ENCODE results near the gene CNOT3. TPM values are rescaled to one million over a fixed set of nuclear protein-coding genes. Genes with fewer than 3 reads are reported as not detected.
A peak's percentile ranks its signal among the peaks of the same experiment; 100 is the strongest.

CNOT3 gene
- total and polyA plus RNA-seq, 2 donors (not counting 3 experiments of a cell fraction or from before 2014, with no cell fraction given) = 20.4 to 74.7 TPM

DNA sequence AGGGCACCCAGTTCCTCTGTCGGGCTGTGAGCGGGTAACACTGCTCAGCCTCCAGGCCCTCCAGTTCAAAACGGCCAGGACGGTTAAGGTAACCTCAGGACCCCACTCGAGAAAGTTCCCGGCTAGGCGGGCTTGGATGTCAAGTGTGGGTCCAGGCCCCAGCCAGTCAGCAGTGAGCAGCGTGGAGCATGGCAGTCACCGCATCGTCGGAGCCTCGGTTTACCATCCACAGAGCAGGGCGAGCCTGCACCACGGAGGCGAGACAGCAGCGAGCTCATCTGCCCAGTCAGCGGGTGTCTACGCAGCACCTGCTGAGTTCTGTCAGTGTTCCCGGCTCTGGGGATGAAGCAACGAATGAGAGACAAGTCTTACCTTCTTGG, 8.0 kb upstream of the CNOT3 start:
- dilution Hi-C loops (cut with MboI; ENCODE audit: extremely low pct_ligation_motif_present, low sequenced_read_pairs) (no loop called here), intact Hi-C loops (cut with micrococcal nuclease) (no loop called here)
- Histone ChIP-seq H3K4me2 (ENCODE audit: insufficient read depth, low read length) (no peak overlapping the region), H3K36me3 (ENCODE audit: control insufficient read depth in 2 of 2, extremely low read depth in 1 of 2, insufficient read depth in 2 of 2, low read length in 2 of 2) (peaks cover 9 to 34% of the 10 kb centered on the region in 2 experiments), H4K20me1 (replicated peaks; ENCODE audit: control insufficient read depth, extremely low read depth, insufficient read depth, low read length) (no peaks in the 10 kb centered on the region), H3K9ac (replicated peaks; ENCODE audit: extremely low read depth, insufficient read depth, low read length) (no peak overlapping the region), H3K79me2 (ENCODE audit: control insufficient read depth, insufficient read depth, low read length) (no peaks in the 10 kb centered on the region), H3K27ac (ENCODE audit: insufficient read depth, low read depth, low read length) (no peak overlapping the region), H2AFZ (ENCODE audit: low read depth, low read length) (no peak overlapping the region), H3K27me3 (ENCODE audit: control insufficient read depth in 2 of 2, insufficient read depth in 2 of 2, low read length in 2 of 2) (no peaks in the 10 kb centered on the region), H3K9me1 (replicated peaks; ENCODE audit: control insufficient read depth, extremely low read depth, insufficient read depth, low read length) (no peaks in the 10 kb centered on the region), H3K9me3 (replicated peaks; ENCODE audit: control insufficient read depth, insufficient read depth, low read length) (no peaks in the 10 kb centered on the region), H3K4me3 (replicated peaks in 1 of 3; ENCODE audit: insufficient read depth in 1 of 3, low read depth in 1 of 3, low read length in 3 of 3) (no peak overlapping the region), H3K4me1 (ENCODE audit: control insufficient read depth, extremely low read depth, insufficient read depth, low read length) (no peaks in the 10 kb centered on the region)
- CTCF ChIA-PET = no interaction called here
- TF ChIP-seq EZH2 (IDR thresholded peaks at IDR 0.05; ENCODE audit: borderline replicate concordance, low read depth, low read length, severe bottlenecking) (no peak), MYC (IDR thresholded peaks at IDR 0.05; ENCODE audit: low read depth, low read length) (no peak), GATA2 (IDR thresholded peaks at IDR 0.05; ENCODE audit: insufficient read depth, insufficient read length, low read depth, low read length) (no peak), POLR2AphosphoS5 (IDR thresholded peaks at IDR 0.05; ENCODE audit: insufficient read depth, low read depth, low read length) (no peak), FOS (IDR thresholded peaks at IDR 0.05; ENCODE audit: borderline replicate concordance, insufficient read depth, low read length) (no peak)
- TF ChIP-seq, protein P1, sequence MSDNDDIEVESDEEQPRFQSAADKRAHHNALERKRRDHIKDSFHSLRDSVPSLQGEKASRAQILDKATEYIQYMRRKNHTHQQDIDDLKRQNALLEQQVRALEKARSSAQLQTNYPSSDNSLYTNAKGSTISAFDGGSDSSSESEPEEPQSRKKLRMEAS (IDR thresholded peaks at IDR 0.05; ENCODE audit: insufficient read depth, insufficient read length) = no peak
- POLR2A ChIA-PET = interaction anchor here (0.7 kb wide), 1 partner anchor 180 kb away, joined by 3 read pairs; no protein-coding TSS in a partner anchor
- no TSS peak for BruUV-seq (replicated peaks)
- DNase-seq (ENCODE audit: low read depth, low spot score) = no peak
- no peak for FAIRE-seq

DNA sequence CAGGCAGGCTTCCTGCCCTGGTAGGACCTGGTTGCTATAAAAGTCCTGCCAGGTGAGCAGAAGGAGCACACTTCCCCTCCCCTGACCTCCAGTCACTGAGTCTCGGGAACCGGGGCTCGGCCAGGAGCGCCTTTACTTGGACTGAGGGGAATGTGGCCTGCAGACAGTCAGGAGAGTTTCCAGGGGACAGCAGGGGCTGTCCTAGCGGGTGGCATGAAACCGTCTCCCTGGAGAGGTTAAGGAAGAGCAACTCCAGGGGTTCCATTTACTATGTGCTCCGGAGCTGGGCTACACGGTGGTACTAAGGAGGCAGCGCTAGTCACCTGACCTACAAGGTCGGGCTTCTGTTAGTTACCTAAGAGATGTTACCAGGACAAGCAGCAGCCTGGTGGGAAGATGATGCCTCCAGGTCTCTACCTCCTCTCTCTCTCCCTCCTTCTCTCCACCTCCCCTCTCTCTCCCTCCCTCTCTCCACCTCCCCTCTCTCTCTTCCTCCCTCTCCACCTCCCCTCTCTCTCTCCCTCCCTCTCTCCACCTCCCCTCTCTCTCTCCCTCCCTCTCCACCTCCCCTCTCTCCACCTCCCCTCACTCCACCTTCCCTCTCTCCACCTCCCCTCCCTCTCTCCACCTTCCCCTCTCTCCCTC, 4.1 kb upstream of the CNOT3 start:
- Histone ChIP-seq H3K4me1 (ENCODE audit: control insufficient read depth, extremely low read depth, insufficient read depth, low read length) (peaks cover 10% of the 10 kb centered on the region), H3K27ac (ENCODE audit: insufficient read depth, low read depth, low read length) (no peak overlapping the region), H3K36me3 (ENCODE audit: control insufficient read depth in 2 of 2, extremely low read depth in 1 of 2, insufficient read depth in 2 of 2, low read length in 2 of 2) (peaks cover 6 to 17% of the 10 kb centered on the region in 2 experiments), H3K9me1 (replicated peaks; ENCODE audit: control insufficient read depth, extremely low read depth, insufficient read depth, low read length) (no peaks in the 10 kb centered on the region), H3K9ac (replicated peaks; ENCODE audit: extremely low read depth, insufficient read depth, low read length) (no peak overlapping the region), H3K79me2 (ENCODE audit: control insufficient read depth, insufficient read depth, low read length) (peaks cover 7% of the 10 kb centered on the region), H3K27me3 (ENCODE audit: control insufficient read depth in 2 of 2, insufficient read depth in 2 of 2, low read length in 2 of 2) (no peaks in the 10 kb centered on the region), H3K4me3 (replicated peaks in 1 of 3; ENCODE audit: insufficient read depth in 1 of 3, low read depth in 1 of 3, low read length in 3 of 3) (no peak overlapping the region), H3K4me2 (ENCODE audit: insufficient read depth, low read length) (no peak overlapping the region), H3K9me3 (replicated peaks; ENCODE audit: control insufficient read depth, insufficient read depth, low read length) (no peaks in the 10 kb centered on the region), H4K20me1 (replicated peaks; ENCODE audit: control insufficient read depth, extremely low read depth, insufficient read depth, low read length) (no peaks in the 10 kb centered on the region), H2AFZ (ENCODE audit: low read depth, low read length) (no peak overlapping the region)
- FAIRE-seq (no peak), DNase-seq (ENCODE audit: low read depth, low spot score) (peak; percentile 56)
- peak; percentile 14 for TF ChIP-seq POLR2A (IDR thresholded peaks at IDR 0.05; ENCODE audit: low read depth, low read length)
- TF ChIP-seq, protein P2, sequence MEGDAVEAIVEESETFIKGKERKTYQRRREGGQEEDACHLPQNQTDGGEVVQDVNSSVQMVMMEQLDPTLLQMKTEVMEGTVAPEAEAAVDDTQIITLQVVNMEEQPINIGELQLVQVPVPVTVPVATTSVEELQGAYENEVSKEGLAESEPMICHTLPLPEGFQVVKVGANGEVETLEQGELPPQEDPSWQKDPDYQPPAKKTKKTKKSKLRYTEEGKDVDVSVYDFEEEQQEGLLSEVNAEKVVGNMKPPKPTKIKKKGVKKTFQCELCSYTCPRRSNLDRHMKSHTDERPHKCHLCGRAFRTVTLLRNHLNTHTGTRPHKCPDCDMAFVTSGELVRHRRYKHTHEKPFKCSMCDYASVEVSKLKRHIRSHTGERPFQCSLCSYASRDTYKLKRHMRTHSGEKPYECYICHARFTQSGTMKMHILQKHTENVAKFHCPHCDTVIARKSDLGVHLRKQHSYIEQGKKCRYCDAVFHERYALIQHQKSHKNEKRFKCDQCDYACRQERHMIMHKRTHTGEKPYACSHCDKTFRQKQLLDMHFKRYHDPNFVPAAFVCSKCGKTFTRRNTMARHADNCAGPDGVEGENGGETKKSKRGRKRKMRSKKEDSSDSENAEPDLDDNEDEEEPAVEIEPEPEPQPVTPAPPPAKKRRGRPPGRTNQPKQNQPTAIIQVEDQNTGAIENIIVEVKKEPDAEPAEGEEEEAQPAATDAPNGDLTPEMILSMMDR (IDR thresholded peaks at IDR 0.05; ENCODE audit: extremely low read depth in 1 of 2, insufficient read depth in 1 of 2, low read depth in 1 of 2, low read length in 2 of 2) = no peak
- no TSS peak for BruUV-seq (replicated peaks)
- ChIA-PET POLR2A (no interaction called here), CTCF (no interaction called here)
- intact Hi-C loops (cut with micrococcal nuclease) = no loop called here
- dilution Hi-C loops (cut with MboI; ENCODE audit: extremely low pct_ligation_motif_present, low sequenced_read_pairs) = no loop called here

Measured in endothelial cell of umbilical vein (primary cell).